Fibroblast of skin of scalp (primary cell): Measurements from ENCODE around the gene GLIS1.

Source experiments
- DNase-seq: peaks from one replicate; pipeline ENCODE4 v3.0.0-alpha.2; 2013

Gene GLIS1

GRCh38 chr1:53735681-53736080 is 3.3 kb downstream of the GLIS1 start:
- DNase-seq: no peak

GRCh38 chr1:53735261-53735660 is 3.7 kb downstream of the GLIS1 start:
- no peak for DNase-seq

DNA sequence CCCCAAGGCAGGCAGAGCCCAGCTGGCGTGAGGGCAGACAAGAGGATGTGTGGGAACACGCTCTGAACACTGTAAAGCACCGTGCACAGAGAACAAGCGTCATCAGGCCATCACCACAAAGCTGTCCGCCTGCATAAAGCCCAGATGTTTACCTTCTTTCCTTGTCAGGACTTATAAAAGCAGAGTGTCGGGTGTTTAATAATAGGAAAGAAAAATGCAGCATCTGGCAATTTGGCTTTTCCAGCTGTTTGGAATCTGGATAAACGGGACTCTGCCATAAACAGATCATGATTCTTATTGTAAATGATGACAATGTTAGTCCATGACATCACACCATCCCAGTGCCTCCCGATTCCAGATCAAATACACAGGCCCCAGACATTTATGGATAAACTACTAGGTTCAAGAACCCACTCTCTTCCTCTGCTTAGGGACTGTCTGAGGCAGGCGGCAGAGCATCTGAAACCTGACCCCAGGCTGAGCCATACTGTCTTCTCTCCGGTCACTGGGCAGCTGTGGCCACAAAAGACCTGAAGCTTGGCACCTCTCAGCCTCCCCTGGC is 4.2 kb downstream of the GLIS1 start:
- DNase-seq: peak; percentile 66

DNA sequence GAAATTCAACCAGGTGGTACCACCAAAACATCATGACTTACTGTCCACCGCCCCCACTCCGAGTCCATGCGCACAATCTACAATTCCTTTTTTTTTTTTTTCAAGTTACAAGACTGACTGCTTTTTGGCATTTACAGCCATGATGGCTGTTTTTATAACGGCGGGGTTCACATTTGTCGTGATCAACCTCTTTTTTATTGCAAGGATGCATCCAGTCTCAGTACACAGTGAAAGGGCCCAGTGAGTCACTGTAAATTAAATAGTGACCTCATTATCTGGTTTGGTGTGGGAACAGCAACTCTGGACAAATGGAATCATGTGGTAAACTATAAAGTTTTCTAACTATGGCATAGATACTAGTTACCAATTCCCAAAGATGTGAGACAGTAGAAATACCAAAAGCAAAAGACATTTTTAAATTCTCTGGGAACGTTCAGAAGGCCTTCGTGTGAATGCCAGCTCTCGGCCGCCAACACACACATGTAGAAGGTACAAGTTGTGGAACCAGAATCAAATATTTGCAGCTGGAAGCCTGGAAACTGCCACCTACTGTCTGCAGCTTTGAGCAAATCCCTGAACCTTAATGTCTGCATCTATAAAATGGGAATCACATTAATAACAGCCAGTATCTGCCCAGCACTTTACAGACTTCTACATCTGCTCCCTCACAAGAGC is 4.9 kb downstream of the GLIS1 start:
- DNase-seq: peak; percentile 84

DNA sequence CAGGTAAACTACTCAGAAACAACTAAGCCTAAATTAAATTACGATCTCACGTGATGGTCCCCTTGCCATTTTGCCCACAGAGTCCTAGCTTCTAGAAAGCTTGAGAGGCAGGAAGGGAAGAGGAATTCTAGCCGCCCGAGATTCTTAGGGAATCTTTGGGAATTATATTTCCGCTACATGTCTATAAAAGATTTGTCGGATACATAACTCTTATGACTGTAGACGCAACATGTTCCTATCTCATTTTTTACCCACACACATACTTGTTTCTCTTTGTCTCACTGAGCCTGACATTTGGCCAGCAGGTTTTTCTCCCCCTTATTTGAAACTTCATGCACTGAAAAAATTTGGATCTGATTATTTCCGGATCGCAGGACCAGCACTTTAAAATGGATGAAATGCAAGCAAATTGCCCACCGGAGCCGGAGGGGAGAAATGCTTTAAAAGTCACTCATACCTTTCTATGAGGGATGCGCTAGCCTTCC is 5.5 kb downstream of the GLIS1 start:
- no peak for DNase-seq

DNA sequence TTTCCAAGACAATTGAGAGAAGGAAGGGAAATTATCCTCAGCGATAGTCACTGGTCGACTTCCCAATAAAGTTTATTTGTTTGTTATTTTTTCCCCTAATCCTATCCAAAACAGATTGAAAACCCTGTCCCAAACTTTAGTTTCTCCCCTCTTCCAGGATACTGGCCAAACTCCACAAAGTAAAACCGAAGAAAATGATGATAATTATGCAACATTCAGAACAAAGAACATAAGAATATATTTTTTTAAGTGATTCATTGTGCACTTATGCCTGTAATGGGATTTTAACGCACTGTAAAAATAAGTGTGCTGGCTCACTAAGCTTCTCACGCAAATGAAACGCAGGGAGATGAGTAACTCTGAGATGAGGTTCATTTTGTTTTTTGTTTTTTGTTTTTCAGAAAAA is 6.0 kb downstream of the GLIS1 start:
- DNase-seq: peak; percentile 95

- no peak for DNase-seq
Observed at GRCh38 chr1:53732409-53732808, 6.6 kb downstream of the GLIS1 start.

DNA sequence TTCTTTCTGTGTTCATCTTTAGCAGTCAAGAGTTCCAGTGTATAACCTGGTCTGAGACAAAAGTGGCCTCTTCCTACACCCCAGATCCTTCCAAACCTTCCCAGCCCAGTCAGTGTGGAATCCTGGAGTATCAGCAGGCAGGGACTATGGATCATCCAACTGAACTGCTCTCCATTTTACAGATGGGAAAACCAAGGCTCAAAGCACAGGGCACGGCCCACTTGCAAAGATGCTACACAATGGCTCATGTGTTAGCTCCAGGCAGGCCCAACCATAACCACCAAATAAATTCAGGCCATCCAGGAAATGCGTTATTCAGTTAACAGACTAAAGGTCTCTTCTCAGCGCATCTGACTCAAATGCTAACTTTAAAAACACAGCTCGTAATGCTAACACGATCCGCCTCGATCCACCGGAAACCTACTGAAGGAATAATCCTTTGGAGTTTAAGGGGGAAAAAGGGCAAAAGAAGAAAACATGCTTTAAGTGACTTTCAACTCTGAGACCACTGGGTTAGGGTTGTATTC is 7.1 kb downstream of the GLIS1 start:
- DNase-seq: no peak

- no peak for DNase-seq
Observed at GRCh38 chr1:53731043-53731600, 7.8 kb downstream of the GLIS1 start.

DNA sequence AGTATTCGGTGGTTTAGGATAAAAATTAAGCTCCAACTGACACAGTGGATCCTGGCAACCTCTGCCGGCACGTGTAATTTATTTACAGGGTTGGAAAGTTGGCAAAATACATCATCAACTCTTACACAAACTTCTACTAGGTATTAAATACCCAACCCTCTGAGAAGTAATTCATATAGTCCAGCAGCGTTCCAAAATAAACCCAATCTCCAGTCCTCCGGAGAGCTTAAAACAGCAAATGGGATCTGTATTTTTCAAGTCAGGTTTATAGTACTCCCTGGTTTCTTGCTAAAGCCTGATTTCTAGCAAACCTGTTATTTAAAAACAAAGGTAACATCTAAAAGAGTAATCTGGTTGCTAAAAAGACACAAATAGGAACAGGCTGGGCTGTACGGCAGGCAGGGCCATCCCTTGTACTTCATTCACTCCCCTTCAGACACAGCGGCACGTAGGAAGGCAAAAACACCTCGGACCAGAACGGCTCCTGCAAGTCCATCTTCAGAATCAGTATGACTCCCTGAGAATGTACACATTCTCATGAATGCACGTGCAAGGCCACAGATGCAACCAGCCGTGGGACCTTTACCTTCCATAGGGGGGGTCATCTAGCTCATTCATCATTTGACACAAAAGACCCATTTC is 8.6 kb downstream of the GLIS1 start:
- no peak for DNase-seq

DNA sequence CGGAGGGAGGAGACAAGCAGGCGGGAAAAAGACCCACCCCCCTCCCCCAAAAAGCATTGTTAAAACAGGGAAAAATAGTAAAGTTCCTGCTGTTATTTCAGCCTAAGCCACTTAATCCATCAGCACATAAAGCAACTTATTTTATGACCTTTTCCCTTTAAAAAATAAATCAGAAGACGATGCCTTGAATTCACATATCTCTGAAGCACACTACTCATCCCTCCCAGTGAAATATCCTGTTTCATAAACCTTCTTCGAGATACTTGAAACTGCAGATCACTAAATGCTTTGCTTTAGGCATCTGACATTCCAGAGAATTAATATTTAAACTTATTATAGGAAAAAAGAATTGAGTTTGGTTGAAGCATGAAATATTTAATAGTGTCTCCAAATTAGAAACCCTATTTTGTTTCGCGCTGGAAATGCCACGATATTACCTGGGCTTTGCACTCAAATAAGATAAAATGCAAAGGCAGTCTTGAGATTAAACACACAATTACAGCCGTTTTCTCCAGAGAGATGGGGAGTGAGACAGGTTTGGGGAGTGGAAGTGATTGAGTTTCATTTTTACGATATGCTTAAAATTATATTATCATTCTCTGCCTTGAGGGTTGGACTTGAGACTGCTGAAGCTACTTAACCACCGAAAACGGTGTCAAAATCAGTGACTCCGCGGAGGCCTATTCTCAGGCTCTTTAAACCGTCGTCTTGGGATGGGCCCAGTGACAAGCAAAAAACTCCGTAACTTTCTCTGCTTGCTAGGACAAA is 9.3 kb downstream of the GLIS1 start:
- DNase-seq: no peak

DNA sequence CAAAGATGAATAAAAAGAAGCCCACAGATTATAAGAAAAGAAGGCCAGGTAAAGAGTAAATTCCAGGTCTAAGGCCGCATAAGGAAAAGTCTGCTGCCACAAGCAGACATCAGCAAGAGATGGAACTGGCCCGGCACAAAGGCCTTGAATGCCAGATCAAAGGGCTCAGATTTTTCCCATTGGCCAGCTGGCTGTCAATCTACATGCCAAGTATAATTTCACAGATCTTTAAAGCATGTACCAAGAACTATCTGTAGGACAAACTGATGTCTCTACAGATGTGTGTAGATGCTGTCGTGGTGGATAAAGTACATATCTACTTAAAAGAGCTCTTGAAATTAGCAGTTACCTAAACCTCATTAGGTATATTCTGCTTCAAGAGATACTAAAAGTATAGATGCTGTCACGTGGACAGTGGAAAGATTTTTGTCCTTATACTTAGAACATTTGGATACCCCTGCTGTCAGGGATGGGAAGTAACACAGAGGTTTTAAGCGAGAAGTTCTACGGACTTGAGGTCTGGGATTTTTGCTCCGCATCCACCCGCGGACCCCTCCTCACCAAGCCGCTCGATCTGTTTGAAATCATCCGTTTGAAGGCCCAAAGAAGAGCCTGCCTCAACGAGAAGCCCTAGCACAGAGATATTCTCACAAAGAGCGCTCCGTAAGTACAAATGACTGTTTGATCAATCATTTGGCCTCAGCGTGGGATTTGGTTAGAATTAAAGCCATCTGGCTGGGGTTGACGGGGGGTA is 10.1 kb downstream of the GLIS1 start:
- peak; percentile 64 for DNase-seq

DNA sequence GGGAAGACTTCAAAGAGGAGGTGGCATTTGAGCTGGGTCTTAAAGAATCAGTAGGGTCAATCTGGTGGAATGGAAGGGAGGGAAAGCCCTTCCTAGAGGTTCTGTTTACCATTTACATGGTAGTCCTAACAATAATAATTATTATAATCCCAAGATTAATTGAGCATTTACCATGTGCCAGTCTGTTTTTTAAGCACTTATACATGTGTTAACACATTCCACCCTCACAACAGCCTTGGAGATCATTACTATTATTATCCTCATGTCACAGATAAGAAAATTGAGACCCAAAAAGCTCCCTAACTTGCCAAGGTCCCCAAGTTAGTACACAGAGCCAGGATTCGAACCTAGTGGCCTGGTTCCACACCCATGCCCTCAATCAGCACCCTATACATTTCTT is 10.8 kb downstream of the GLIS1 start:
- no peak for DNase-seq

GRCh38 chr1:53727461-53728092 is 11.4 kb downstream of the GLIS1 start:
- DNase-seq: no peak

- no peak for DNase-seq
Observed at GRCh38 chr1:53726009-53726600, 12.9 kb downstream of the GLIS1 start.

- DNase-seq: no peak
Observed at GRCh38 chr1:53725238-53725689, 13.7 kb downstream of the GLIS1 start.

GRCh38 chr1:53722025-53722424 is 16.9 kb downstream of the GLIS1 start:
- DNase-seq: no peak

DNA sequence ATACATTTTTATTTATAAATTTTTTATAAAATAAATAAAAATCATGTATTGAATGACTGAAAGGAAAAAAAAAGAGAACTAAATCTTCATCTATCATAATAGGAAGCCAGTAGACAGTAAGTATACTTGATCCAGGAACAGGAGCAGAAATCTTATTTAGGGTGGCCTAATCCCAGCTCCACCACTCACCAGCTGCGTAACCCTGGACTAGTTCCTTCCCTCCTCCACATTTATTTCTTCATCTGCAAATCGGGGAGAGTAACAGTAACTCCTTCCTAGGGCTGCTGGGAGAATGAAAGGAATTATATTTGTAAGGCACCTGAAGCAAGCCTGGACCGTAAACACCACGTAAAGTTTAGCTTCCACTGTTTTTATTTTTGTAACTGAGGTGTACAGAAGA is 17.9 kb downstream of the GLIS1 start:
- DNase-seq: no peak

DNA sequence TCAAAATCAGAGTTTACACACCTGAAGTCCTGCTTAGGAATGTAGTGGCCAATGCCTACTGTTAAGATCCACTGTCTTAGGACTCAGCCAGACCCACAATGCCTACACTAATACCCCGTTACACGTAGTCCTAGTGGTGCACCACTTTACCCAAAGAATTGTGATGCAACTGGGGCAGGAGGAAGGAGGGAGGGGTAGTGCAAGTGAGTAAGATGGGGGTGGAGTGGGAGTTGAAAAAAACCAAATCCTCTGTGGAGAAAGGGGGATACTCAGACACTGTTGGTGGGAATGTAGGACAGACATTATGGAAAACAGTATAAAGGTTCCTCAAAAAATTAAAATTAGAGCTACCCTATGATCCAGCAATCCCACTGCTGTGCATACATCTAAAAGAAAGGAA is 19.5 kb downstream of the GLIS1 start:
- no peak for DNase-seq

- peak; percentile 12 for DNase-seq
Observed at GRCh38 chr1:53718443-53718842, 20.5 kb downstream of the GLIS1 start.
